Measurements from ENCODE around the gene DYTN.

GRCh38 chr2:206688990-206689389 is 29.2 kb downstream of the DYTN start:
- TF ChIP-seq CTCF (IDR thresholded peaks at IDR 0.05) (no peak), RCOR1 (IDR thresholded peaks at IDR 0.05; ENCODE audit: low read length) (no peak), POLR2AphosphoS5 (IDR thresholded peaks at IDR 0.05; ENCODE audit: low read depth, low read length) (no peak)
